ENCODE measurements around the gene PDGFC. TPM values are rescaled to one million over a fixed set of nuclear protein-coding genes. Genes with fewer than 3 reads are reported as not detected.

Gene PDGFC
- total RNA-seq, 1 donor from 2014 or later = 82.5 TPM

- Histone ChIP-seq H3K27me3 (ENCODE audit: control insufficient read depth, insufficient read depth, low read length) (no peaks in the 10 kb centered on the region), H3K4me3 (ENCODE audit: low read depth, low read length) (no peak overlapping the region), H3K36me3 (ENCODE audit: control insufficient read depth, insufficient read depth, low read length) (peaks cover 2% of the 10 kb centered on the region)
- TF ChIP-seq, protein P1, sequence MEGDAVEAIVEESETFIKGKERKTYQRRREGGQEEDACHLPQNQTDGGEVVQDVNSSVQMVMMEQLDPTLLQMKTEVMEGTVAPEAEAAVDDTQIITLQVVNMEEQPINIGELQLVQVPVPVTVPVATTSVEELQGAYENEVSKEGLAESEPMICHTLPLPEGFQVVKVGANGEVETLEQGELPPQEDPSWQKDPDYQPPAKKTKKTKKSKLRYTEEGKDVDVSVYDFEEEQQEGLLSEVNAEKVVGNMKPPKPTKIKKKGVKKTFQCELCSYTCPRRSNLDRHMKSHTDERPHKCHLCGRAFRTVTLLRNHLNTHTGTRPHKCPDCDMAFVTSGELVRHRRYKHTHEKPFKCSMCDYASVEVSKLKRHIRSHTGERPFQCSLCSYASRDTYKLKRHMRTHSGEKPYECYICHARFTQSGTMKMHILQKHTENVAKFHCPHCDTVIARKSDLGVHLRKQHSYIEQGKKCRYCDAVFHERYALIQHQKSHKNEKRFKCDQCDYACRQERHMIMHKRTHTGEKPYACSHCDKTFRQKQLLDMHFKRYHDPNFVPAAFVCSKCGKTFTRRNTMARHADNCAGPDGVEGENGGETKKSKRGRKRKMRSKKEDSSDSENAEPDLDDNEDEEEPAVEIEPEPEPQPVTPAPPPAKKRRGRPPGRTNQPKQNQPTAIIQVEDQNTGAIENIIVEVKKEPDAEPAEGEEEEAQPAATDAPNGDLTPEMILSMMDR (IDR thresholded peaks at IDR 0.05; ENCODE audit: insufficient read depth, low read length, poor library complexity, severe bottlenecking) = no peak
- DNase-seq (ENCODE audit: low read depth) = no peak
These were observed 207.5 kb downstream of the PDGFC start for GRCh38 chr4:156764145-156764544.

DNA sequence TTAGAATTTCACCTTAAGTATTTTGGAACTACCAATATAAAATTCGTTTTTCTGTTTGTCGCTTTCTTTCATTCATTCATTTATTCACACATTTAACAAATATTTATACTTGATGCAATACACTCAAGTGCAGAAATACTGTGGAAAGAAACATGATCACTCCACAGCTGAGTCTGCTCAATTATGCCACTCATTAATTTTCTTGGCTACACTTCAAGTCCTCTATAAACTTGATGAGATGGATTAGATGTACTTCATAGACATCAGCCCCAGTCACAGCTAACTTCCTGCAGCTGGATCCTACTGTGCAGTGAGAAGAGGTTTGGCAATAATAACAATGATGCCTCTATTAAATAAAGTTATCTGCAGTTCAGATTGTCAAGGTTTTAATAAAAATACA, 208.1 kb downstream of the PDGFC start:
- no peak for DNase-seq (ENCODE audit: low read depth)
- peaks cover 2% of the 10 kb centered on the region for H3K36me3 ChIP-seq (ENCODE audit: control insufficient read depth, insufficient read depth, low read length)
- TF ChIP-seq, protein P1 (IDR thresholded peaks at IDR 0.05; ENCODE audit: insufficient read depth, low read length, poor library complexity, severe bottlenecking) = no peak
- no peaks in the 10 kb centered on the region for H3K27me3 ChIP-seq (ENCODE audit: control insufficient read depth, insufficient read depth, low read length)
- H3K4me3 ChIP-seq (ENCODE audit: low read depth, low read length) = no peak overlapping the region

DNA sequence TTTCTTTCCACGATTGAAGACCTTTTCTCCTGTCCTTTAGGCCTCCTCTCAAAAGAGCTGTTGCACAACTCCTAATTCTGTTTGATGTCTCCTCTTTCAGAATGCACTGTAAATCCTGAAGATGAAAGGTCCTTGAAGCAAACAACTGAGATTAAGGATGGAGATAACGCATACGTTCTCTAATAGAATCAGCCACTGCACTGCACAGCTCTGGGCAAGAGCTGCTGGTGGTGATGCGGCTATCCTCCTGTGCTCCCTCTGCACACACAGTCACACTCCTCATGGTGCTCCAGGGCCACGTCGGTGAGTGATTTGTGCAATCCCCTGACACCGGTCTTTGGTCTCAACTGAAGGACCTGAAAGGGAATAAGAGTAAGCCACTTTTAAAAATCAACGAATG, 208.7 kb downstream of the PDGFC start:
- Histone ChIP-seq H3K36me3 (ENCODE audit: control insufficient read depth, insufficient read depth, low read length) (peaks cover 2% of the 10 kb centered on the region), H3K27me3 (ENCODE audit: control insufficient read depth, insufficient read depth, low read length) (no peaks in the 10 kb centered on the region), H3K4me3 (ENCODE audit: low read depth, low read length) (no peak overlapping the region)
- TF ChIP-seq, protein P1 (IDR thresholded peaks at IDR 0.05; ENCODE audit: insufficient read depth, low read length, poor library complexity, severe bottlenecking) = no peak
- no peak for DNase-seq (ENCODE audit: low read depth)

GRCh38 chr4:156756118-156756517, 215.5 kb downstream of the PDGFC start:
- H3K27me3 ChIP-seq (ENCODE audit: control insufficient read depth, insufficient read depth, low read length) = no peaks in the 10 kb centered on the region
- DNase-seq (ENCODE audit: low read depth) = no peak
- H3K4me3 ChIP-seq (ENCODE audit: low read depth, low read length) = no peak overlapping the region
- no peaks in the 10 kb centered on the region for H3K36me3 ChIP-seq (ENCODE audit: control insufficient read depth, insufficient read depth, low read length)
- TF ChIP-seq, protein P1 (IDR thresholded peaks at IDR 0.05; ENCODE audit: insufficient read depth, low read length, poor library complexity, severe bottlenecking) = no peak

DNA sequence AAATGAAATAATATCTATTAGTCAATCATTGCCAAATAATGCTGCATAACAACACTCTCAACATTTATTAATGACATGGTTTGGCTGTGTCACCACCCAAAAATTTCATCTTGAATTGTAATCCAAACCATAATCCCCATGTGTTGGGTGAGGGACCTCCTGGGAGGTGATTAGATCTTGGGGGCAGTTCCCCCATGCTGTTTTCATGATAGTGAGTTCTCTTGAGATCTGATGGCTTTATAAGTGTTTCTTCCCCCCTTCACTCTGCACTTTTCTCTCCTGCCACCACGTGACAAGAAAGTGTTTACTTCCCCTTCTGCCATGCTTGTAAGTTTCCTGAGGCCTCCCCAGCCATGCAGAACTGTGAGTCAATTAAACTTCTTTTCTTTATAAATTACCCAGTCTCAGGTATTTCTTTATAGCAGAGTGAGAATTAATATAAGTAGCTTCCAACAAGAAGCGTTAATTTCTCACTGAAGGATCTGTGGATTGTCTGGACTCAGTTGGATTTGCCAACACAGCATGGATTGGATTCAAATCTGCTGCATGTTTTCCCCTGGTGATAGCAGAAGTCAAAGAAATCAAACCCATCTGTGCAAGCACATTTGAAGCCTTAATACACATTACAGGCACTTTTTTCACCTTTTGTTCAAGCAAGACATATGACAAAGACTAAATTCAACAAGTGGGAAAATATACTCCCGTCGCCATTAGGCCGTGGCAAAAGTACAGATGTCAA, 216.6 kb downstream of the PDGFC start:
- no peaks in the 10 kb centered on the region for H3K36me3 ChIP-seq (ENCODE audit: control insufficient read depth, insufficient read depth, low read length)
- DNase-seq (ENCODE audit: low read depth) = no peak
- no peak overlapping the region for H3K4me3 ChIP-seq (ENCODE audit: low read depth, low read length)
- TF ChIP-seq, protein P1 (IDR thresholded peaks at IDR 0.05; ENCODE audit: insufficient read depth, low read length, poor library complexity, severe bottlenecking) = no peak
- no peaks in the 10 kb centered on the region for H3K27me3 ChIP-seq (ENCODE audit: control insufficient read depth, insufficient read depth, low read length)

DNA sequence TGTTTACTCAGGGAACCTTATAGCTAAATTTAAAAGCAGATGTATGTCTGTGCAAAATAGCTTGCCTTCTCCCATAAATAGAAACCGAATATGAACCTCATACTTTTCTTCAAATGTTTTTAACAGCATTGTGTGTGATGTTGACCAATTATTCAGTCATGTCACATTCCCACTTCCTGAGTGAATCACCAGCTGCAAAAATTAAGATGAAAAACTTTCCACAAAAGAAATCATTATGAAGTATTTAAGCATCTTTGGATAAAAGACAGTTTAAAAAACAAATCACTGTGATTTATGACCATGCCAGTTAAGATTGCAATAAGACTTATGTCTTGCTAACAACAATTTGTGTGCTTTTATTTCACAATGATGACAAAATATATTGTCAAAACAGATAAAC, 220.1 kb downstream of the PDGFC start:
- DNase-seq (ENCODE audit: low read depth) = no peak
- H3K27me3 ChIP-seq (ENCODE audit: control insufficient read depth, insufficient read depth, low read length) = no peaks in the 10 kb centered on the region
- TF ChIP-seq, protein P1 (IDR thresholded peaks at IDR 0.05; ENCODE audit: insufficient read depth, low read length, poor library complexity, severe bottlenecking) = no peak

More for the DNA sequence above, 220.1 kb downstream of the PDGFC start:
- Histone ChIP-seq H3K4me3 (ENCODE audit: low read depth, low read length) (no peak overlapping the region), H3K36me3 (ENCODE audit: control insufficient read depth, insufficient read depth, low read length) (no peaks in the 10 kb centered on the region)
